ENCODE data around the gene YBX1. TPM values are rescaled to one million over a fixed set of nuclear protein-coding genes. Genes with fewer than 3 reads are reported as not detected.
"Not testable (repeated sequence)": the region's sequence is repeated elsewhere in the genome, so short reads cannot be mapped to it uniquely, and the experiment has no call there.

Gene YBX1
- total and polyA plus RNA-seq, 4 donors = 107 to 530 (median 204) TPM

- WGBS = 95% methylated on average over 7 of the region's 7 CpGs
- Histone ChIP-seq H3K9ac (ENCODE audit: low read depth in 1 of 2, low read length in 2 of 2) (no peak overlapping the region), H3K36me3 (ENCODE audit: control insufficient read depth in 4 of 4, insufficient read depth in 3 of 4, low read depth in 1 of 4, low read length in 3 of 4) (peaks cover 7 to 60% (median 49%) of the 10 kb centered on the region in 4 donors), H3K4me1 (ENCODE audit: control insufficient read depth in 4 of 4, insufficient read depth in 4 of 4, low read length in 3 of 4) (no peaks in the 10 kb centered on the region), H3K27ac (ENCODE audit: low read depth in 1 of 2, low read length in 2 of 2) (no peak overlapping the region), H3K4me3 (ENCODE audit: low read depth in 1 of 3, low read length in 3 of 3) (no peak overlapping the region), H3K9me3 (ENCODE audit: control insufficient read depth in 4 of 4, low read length in 3 of 4) (no peaks in the 10 kb centered on the region), H3K27me3 (ENCODE audit: control insufficient read depth in 4 of 4, insufficient read depth in 4 of 4, low read length in 3 of 4) (no peaks in the 10 kb centered on the region)
- TF ChIP-seq ZBTB33 (IDR thresholded peaks at IDR 0.05) (no peak), ATF3 (IDR thresholded peaks at IDR 0.05) (no peak), HNF4A (conservative IDR thresholded peaks at IDR 0.05) (no peak)
- DNase-seq (ENCODE audit: low spot score) = no peak
Measured at GRCh38 chr1:42703888-42704464, 21.8 kb downstream of the YBX1 start.

GRCh38 chr1:42712808-42713207 is 30.6 kb downstream of the YBX1 start:
- H3K4me3 ChIP-seq (ENCODE audit: low read depth in 1 of 3, low read length in 3 of 3); H3K4me1 ChIP-seq (ENCODE audit: control insufficient read depth in 4 of 4, insufficient read depth in 4 of 4, low read length in 3 of 4); DNase-seq (ENCODE audit: low spot score); H3K27ac ChIP-seq (ENCODE audit: low read depth in 1 of 2, low read length in 2 of 2); H3K9ac ChIP-seq (ENCODE audit: low read depth in 1 of 2, low read length in 2 of 2); H3K9me3 ChIP-seq (ENCODE audit: control insufficient read depth in 4 of 4, low read length in 3 of 4); H3K36me3 ChIP-seq (ENCODE audit: control insufficient read depth in 4 of 4, insufficient read depth in 3 of 4, low read depth in 1 of 4, low read length in 3 of 4); H3K27me3 ChIP-seq (ENCODE audit: control insufficient read depth in 4 of 4, insufficient read depth in 4 of 4, low read length in 3 of 4): not testable (repeated sequence)
- WGBS = 68% methylated on average over 3 of the region's 3 CpGs
- peak in 1 of 2 donors; percentile 34 for TF ChIP-seq HNF4A (conservative IDR thresholded peaks at IDR 0.05)

GRCh38 chr1:42713293-42713692 is 31.1 kb downstream of the YBX1 start:
- no peak for TF ChIP-seq JUND (IDR thresholded peaks at IDR 0.05)
- TF ChIP-seq RXRA (IDR thresholded peaks at IDR 0.05) = no peak
- TF ChIP-seq RAD21 (IDR thresholded peaks at IDR 0.05) = no peak
- TF ChIP-seq SP1 (IDR thresholded peaks at IDR 0.05) = no peak
- TF ChIP-seq ZBTB33 (IDR thresholded peaks at IDR 0.05) = no peak
- no peak for TF ChIP-seq YY1 (IDR thresholded peaks at IDR 0.05)
- TF ChIP-seq FOXA2 (IDR thresholded peaks at IDR 0.05) = no peak
- no peak for TF ChIP-seq MAX (IDR thresholded peaks at IDR 0.05)
- no peak for TF ChIP-seq CTCF (IDR thresholded peaks at IDR 0.05; ENCODE audit: low read depth, low read length, missing input control)
- no peak for TF ChIP-seq NR2F2 (IDR thresholded peaks at IDR 0.05)
- no peak for TF ChIP-seq EGR1 (IDR thresholded peaks at IDR 0.05; ENCODE audit: low read depth in 2 of 2)
- TF ChIP-seq HNF4A (conservative IDR thresholded peaks at IDR 0.05) = no peak
- TF ChIP-seq HNF4G (IDR thresholded peaks at IDR 0.05) = no peak
- no peak for TF ChIP-seq REST (IDR thresholded peaks at IDR 0.05)
- TF ChIP-seq GABPA (IDR thresholded peaks at IDR 0.05 in 1 of 2, conservative IDR thresholded peaks at IDR 0.05 in 1 of 2) = no peak
- TF ChIP-seq ATF3 (IDR thresholded peaks at IDR 0.05) = no peak
- TF ChIP-seq FOXA1 (IDR thresholded peaks at IDR 0.05) = no peak
- H3K27me3 ChIP-seq (ENCODE audit: control insufficient read depth in 4 of 4, insufficient read depth in 4 of 4, low read length in 3 of 4) = no peaks in the 10 kb centered on the region
- H3K9me3 ChIP-seq (ENCODE audit: control insufficient read depth in 4 of 4, low read length in 3 of 4) = no peaks in the 10 kb centered on the region
- peaks cover 0 to 4% (median under 1%) of the 10 kb centered on the region in 4 donors for H3K4me1 ChIP-seq (ENCODE audit: control insufficient read depth in 4 of 4, insufficient read depth in 4 of 4, low read length in 3 of 4)
- no peak overlapping the region for H3K9ac ChIP-seq (ENCODE audit: low read depth in 1 of 2, low read length in 2 of 2)
- no peak overlapping the region for H3K4me3 ChIP-seq (ENCODE audit: low read depth in 1 of 3, low read length in 3 of 3)
- H3K27ac ChIP-seq (ENCODE audit: low read depth in 1 of 2, low read length in 2 of 2) = no peak overlapping the region
- no peak for DNase-seq (ENCODE audit: low spot score)
- H3K36me3 ChIP-seq (ENCODE audit: control insufficient read depth in 4 of 4, insufficient read depth in 3 of 4, low read depth in 1 of 4, low read length in 3 of 4) = peaks cover 1 to 8% (median 6%) of the 10 kb centered on the region in 4 donors

Measured in liver (tissue), 9 donors.